PC-9 (cell line): Measurements from ENCODE around the gene SCAI.

Experiments
- CTCF ChIP-seq: fragments of 200-600 bp; sonication (generic); conservative IDR thresholded peaks from 2 replicates; pipeline ENCODE4 v1.6.1; 2017; ENCODE audit warnings: mixed run types, antibody characterized with exemption, mild to moderate bottlenecking, moderate library complexity
- EZH2 ChIP-seq: fragments of 200-600 bp; sonication (generic); IDR thresholded peaks from 2 replicates; pipeline ENCODE4 v1.8.0; 2017; ENCODE audit warnings: antibody characterized with exemption, low read depth

- TF ChIP-seq CTCF (no peak), EZH2 (no peak)
These were observed 26.6 kb upstream of the SCAI start for GRCh38 chr9:125169895-125170294.
